Suprapubic skin (tissue), 4 donors: ENCODE measurements around the gene LDLRAD4. TPM values are rescaled to one million over a fixed set of nuclear protein-coding genes. Genes with fewer than 3 reads are reported as not detected.

Source experiments
- DNase-seq, 2 donors: peaks; one replicate each; pipeline ENCODE4 v3.0.0-alpha.2; 2019; ENCODE audit warnings: low spot score in 2 of 2
- H3K27ac ChIP-seq: fragments of 200-600 bp; sonication (generic); one replicate; pipeline ENCODE4 v1.5.1; 2019
- H3K27me3 ChIP-seq: fragments of 200-600 bp; sonication (generic); one replicate; pipeline ENCODE4 v1.5.1; 2019
- H3K36me3 ChIP-seq: fragments of 200-600 bp; sonication (generic); one replicate; pipeline ENCODE4 v1.5.1; 2019
- H3K4me1 ChIP-seq: fragments of 200-600 bp; sonication (generic); one replicate; pipeline ENCODE4 v1.5.1; 2019
- H3K4me3 ChIP-seq: fragments of 200-600 bp; sonication (generic); one replicate; pipeline ENCODE4 v1.5.1; 2019; ENCODE audit warnings: mild to moderate bottlenecking
- H3K9me3 ChIP-seq: fragments of 200-600 bp; sonication (generic); one replicate; pipeline ENCODE4 v1.5.1; 2019
- EP300 ChIP-seq: sonication (generic); formaldehyde crosslinking; IDR thresholded peaks from one replicate; pipeline ENCODE4 v1.6.1; 2017; ENCODE audit warnings: antibody characterized with exemption
- POLR2A ChIP-seq, 2 donors: fragments of 450-650 bp; IDR thresholded peaks; one replicate each; pipeline ENCODE4 v1.6.1; 2017; ENCODE audit warnings: antibody characterized with exemption in 2 of 2, mild to moderate bottlenecking in 2 of 2, moderate library complexity in 2 of 2
- POLR2AphosphoS5 ChIP-seq, 3 donors: sonication (generic); formaldehyde crosslinking; IDR thresholded peaks; one replicate each; pipeline ENCODE4 v1.6.1; 2017; ENCODE audit warnings: antibody characterized with exemption in 3 of 3
- WGBS: methylation state at CpG from one replicate; pipeline ENCODE4 v1.1.5; 2018; 5-methylcytosine and 5-hydroxymethylcytosine counted together
- total RNA-seq, 4 donors: library from RNA; depleted of rRNA; stranded (reverse); fragments of >200 nt; gene quantifications; one replicate each; pipeline ENCODE4 v1.1.0, GENCODE V29; 2016
- TF ChIP-seq, protein P1 (sequence below), 2 donors: fragments of 200-600 bp in 1 of 2; fragments of 450-650 bp in 1 of 2; sonication (generic) in 1 of 2; IDR thresholded peaks; one replicate each; pipeline ENCODE4 v1.5.1; 2016 to 2019; ENCODE audit warnings: antibody characterized with exemption in 2 of 2, mild to moderate bottlenecking in 1 of 2, moderate library complexity in 1 of 2

The LDLRAD4 gene
- 10 to 100 TPM; 10.1 to 31.6 (median 15.1) TPM for total RNA-seq

- Histone ChIP-seq H3K36me3 (no peaks in the 10 kb centered on the region), H3K4me3 (peak within 1 kb of the TSS; percentile 86), H3K27me3 (peaks cover 12% of the 10 kb centered on the region), H3K27ac (peak within 1 kb of the TSS; percentile 81), H3K9me3 (no peaks in the 10 kb centered on the region), H3K4me1 (peaks cover 65% of the 10 kb centered on the region)
- 3% methylated on average over 16 of the region's 57 CpGs for WGBS
- peak in 1 of 2 donors; percentile 77 for DNase-seq
- TF ChIP-seq EP300, result no peak
- TF ChIP-seq, protein P1, sequence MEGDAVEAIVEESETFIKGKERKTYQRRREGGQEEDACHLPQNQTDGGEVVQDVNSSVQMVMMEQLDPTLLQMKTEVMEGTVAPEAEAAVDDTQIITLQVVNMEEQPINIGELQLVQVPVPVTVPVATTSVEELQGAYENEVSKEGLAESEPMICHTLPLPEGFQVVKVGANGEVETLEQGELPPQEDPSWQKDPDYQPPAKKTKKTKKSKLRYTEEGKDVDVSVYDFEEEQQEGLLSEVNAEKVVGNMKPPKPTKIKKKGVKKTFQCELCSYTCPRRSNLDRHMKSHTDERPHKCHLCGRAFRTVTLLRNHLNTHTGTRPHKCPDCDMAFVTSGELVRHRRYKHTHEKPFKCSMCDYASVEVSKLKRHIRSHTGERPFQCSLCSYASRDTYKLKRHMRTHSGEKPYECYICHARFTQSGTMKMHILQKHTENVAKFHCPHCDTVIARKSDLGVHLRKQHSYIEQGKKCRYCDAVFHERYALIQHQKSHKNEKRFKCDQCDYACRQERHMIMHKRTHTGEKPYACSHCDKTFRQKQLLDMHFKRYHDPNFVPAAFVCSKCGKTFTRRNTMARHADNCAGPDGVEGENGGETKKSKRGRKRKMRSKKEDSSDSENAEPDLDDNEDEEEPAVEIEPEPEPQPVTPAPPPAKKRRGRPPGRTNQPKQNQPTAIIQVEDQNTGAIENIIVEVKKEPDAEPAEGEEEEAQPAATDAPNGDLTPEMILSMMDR (IDR thresholded peaks at IDR 0.05), result no peak
- TF ChIP-seq POLR2AphosphoS5 (IDR thresholded peaks at IDR 0.05), result no peak
- TF ChIP-seq POLR2A (IDR thresholded peaks at IDR 0.05), result no peak
Measured at GRCh38 chr18:13218368-13218991, at the start of gene LDLRAD4. Gene LDLRAD4, plus strand, starts transcription at chr18:13218760.

DNA sequence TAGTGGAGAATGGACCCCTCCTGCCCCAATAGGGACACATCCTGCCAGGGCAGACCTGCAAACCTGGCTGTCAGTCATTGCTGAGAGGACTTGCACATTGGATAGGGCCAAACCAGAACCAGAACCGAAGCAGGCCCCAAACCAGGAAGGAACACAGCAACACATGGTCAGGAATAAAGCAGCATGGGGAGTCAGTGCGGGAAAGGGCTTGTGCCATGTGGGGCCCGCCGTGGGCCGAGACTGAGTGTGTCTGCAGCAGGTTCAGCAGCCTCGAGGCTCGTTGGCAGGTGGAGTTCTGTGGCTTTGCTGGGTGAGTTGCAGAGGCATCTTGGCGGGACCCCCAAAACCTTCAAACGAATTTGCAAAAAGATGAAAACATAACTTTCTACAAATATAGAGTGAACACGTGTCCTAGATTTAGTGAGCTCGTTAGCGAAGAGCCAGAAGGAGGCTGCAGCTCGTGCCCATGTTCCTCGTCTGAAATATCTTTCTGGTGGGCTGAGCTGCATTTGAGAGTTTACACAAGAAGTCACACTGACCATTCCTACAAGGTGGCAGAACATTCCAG is 44.9 kb upstream of the LDLRAD4 start:
- H3K27me3 ChIP-seq, result no peaks in the 10 kb centered on the region
- H3K4me1 ChIP-seq, result no peaks in the 10 kb centered on the region
- no peaks in the 10 kb centered on the region for H3K9me3 ChIP-seq
- H3K4me3 ChIP-seq, result no peak overlapping the region
- H3K27ac ChIP-seq, result no peak overlapping the region
- H3K36me3 ChIP-seq, result no peaks in the 10 kb centered on the region
- no peak for TF ChIP-seq POLR2A (IDR thresholded peaks at IDR 0.05)
- TF ChIP-seq, protein P1 (IDR thresholded peaks at IDR 0.05), result no peak
- TF ChIP-seq POLR2AphosphoS5 (IDR thresholded peaks at IDR 0.05), result no peak
- TF ChIP-seq EP300, result no peak
- DNase-seq, result no peak
- 84% methylated on average over 14 of the region's 14 CpGs for WGBS

GRCh38 chr18:13175266-13175665 is 43.3 kb upstream of the LDLRAD4 start:
- TF ChIP-seq POLR2AphosphoS5 (IDR thresholded peaks at IDR 0.05) (no peak), POLR2A (IDR thresholded peaks at IDR 0.05) (no peak), EP300 (no peak)
- TF ChIP-seq, protein P1 (IDR thresholded peaks at IDR 0.05), result no peak
- no peak for DNase-seq
- no peaks in the 10 kb centered on the region for H3K36me3 ChIP-seq
- no peaks in the 10 kb centered on the region for H3K9me3 ChIP-seq
- H3K4me1 ChIP-seq, result no peaks in the 10 kb centered on the region
- no peaks in the 10 kb centered on the region for H3K27me3 ChIP-seq
- no peak overlapping the region for H3K27ac ChIP-seq
- 50% methylated on average over 7 of the region's 8 CpGs for WGBS
- no peak overlapping the region for H3K4me3 ChIP-seq

DNA sequence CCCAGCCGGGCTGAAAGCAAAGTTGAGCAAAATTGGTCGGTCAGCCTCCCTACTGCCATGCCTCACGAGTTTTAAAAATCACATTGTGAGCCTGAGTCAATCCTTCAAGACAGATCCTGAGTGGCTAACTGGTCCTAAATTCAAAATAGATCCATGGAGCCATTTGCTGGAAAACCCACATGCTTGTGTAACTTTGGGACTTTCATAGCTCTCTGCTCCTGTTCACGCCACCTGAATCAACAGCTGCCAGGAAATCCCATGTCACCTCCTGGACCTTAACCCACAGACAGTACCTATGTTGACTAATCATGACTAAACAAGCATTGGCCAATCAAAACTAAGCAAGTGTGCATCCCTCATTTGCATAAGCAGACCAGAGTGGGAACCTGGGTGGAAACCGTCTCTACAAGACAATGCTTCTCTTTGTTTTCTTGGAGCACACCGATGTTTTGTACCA is 42.8 kb upstream of the LDLRAD4 start:
- WGBS, result 93% methylated on average over 6 of the region's 6 CpGs

GRCh38 chr18:13176847-13177246 is 41.7 kb upstream of the LDLRAD4 start:
- Histone ChIP-seq H3K4me3 (no peak overlapping the region), H3K9me3 (no peaks in the 10 kb centered on the region), H3K27ac (no peak overlapping the region), H3K4me1 (no peaks in the 10 kb centered on the region), H3K36me3 (no peaks in the 10 kb centered on the region), H3K27me3 (no peaks in the 10 kb centered on the region)
- 93% methylated on average over 13 of the region's 13 CpGs for WGBS
- TF ChIP-seq POLR2A (IDR thresholded peaks at IDR 0.05), result no peak
- TF ChIP-seq EP300, result no peak
- TF ChIP-seq, protein P1 (IDR thresholded peaks at IDR 0.05), result no peak
- no peak for DNase-seq

More for the DNA sequence above, 42.8 kb upstream of the LDLRAD4 start:
- no peak for DNase-seq
- Histone ChIP-seq H3K36me3 (no peaks in the 10 kb centered on the region), H3K27me3 (no peaks in the 10 kb centered on the region), H3K4me3 (no peak overlapping the region), H3K9me3 (no peaks in the 10 kb centered on the region), H3K4me1 (no peaks in the 10 kb centered on the region), H3K27ac (no peak overlapping the region)
- TF ChIP-seq, protein P1 (IDR thresholded peaks at IDR 0.05), result no peak
- TF ChIP-seq POLR2AphosphoS5 (IDR thresholded peaks at IDR 0.05) (no peak), POLR2A (IDR thresholded peaks at IDR 0.05) (no peak), EP300 (no peak)
